GM10847 (cell line): ENCODE data around the gene BRCA2.

ENCODE experiments used
- POLR2A ChIP-seq: IDR thresholded peaks from 2 replicates; pipeline ENCODE4 v1.6.1; 2011; ENCODE audit not compliant: insufficient read length; ENCODE audit errors: extremely low read depth

The BRCA2 gene

GRCh38 chr13:32428581-32429432 is 113.5 kb downstream of the BRCA2 start:
- no peak for TF ChIP-seq POLR2A

- no peak for TF ChIP-seq POLR2A
Observed at GRCh38 chr13:32429433-32429909, 114.2 kb downstream of the BRCA2 start.

GRCh38 chr13:32430018-32430747 is 114.9 kb downstream of the BRCA2 start:
- no peak for TF ChIP-seq POLR2A

GRCh38 chr13:32431361-32431760 is 116.1 kb downstream of the BRCA2 start:
- TF ChIP-seq POLR2A, result no peak

- TF ChIP-seq POLR2A, result no peak
Observed at GRCh38 chr13:32432856-32433255, 117.5 kb downstream of the BRCA2 start.

GRCh38 chr13:32438871-32439270 is 123.6 kb downstream of the BRCA2 start:
- no peak for TF ChIP-seq POLR2A

GRCh38 chr13:32443111-32443510 is 127.8 kb downstream of the BRCA2 start:
- TF ChIP-seq POLR2A, result no peak

- no peak for TF ChIP-seq POLR2A
Observed at GRCh38 chr13:32445461-32445860, 130.2 kb downstream of the BRCA2 start.

- TF ChIP-seq POLR2A, result no peak
Observed at GRCh38 chr13:32446220-32446619, 130.9 kb downstream of the BRCA2 start.

GRCh38 chr13:32446773-32447465 is 131.6 kb downstream of the BRCA2 start:
- TF ChIP-seq POLR2A, result no peak

- no peak for TF ChIP-seq POLR2A
Observed at GRCh38 chr13:32447894-32448623, 132.8 kb downstream of the BRCA2 start.

GRCh38 chr13:32448972-32449371 is 133.7 kb downstream of the BRCA2 start:
- no peak for TF ChIP-seq POLR2A
